Measurements from ENCODE around the gene KLK14. TPM values are rescaled to one million over a fixed set of nuclear protein-coding genes. Genes with fewer than 3 reads are reported as not detected.

Gene KLK14
- total RNA-seq, 1 experiment from 2014 or later, result 0.76 TPM

DNA sequence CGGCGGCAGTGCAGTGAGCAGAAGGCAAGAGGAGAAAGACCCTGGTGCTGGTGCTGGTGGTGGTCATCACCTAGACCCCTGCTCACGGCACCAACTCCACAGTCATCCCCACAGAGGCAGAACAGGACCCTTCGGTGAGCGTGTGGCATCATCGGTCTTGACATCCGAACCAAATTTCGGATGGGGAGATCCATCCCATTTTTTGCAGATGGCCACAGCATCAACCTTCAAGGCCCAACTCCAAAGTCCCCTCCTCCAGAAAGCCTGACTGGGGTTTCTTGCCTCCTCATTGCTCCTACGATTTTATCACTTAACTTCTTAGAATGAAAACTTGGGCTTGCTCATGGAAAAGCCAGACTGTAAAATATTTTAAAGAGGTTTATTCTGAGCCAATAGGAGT lies 39.2 kb downstream of the KLK14 start:
- Histone ChIP-seq H3K27ac (ENCODE audit: low read depth, low read length) (no peak overlapping the region), H3K27me3 (ENCODE audit: insufficient read depth, low read length) (no peaks in the 10 kb centered on the region), H3K4me3 (replicated peaks in 1 of 2; ENCODE audit: low read depth in 1 of 2, low read length in 2 of 2) (no peak overlapping the region), H3K4me2 (ENCODE audit: low read length) (no peak overlapping the region), H3K9ac (ENCODE audit: low read length) (no peak overlapping the region), H3K79me2 (ENCODE audit: insufficient read depth, low read length) (no peaks in the 10 kb centered on the region), H3K36me3 (ENCODE audit: control insufficient read depth in 1 of 2, insufficient read depth in 2 of 2, low read length in 2 of 2) (no peaks in the 10 kb centered on the region), H4K20me1 (ENCODE audit: insufficient read depth) (no peaks in the 10 kb centered on the region), H2AFZ (ENCODE audit: low read depth, low read length, poor library complexity, severe bottlenecking) (no peak overlapping the region), H3K9me2 (ENCODE audit: insufficient read depth) (no peaks in the 10 kb centered on the region), H3K4me1 (ENCODE audit: control insufficient read depth in 1 of 2, insufficient read depth in 2 of 2, low read length in 2 of 2) (no peaks in the 10 kb centered on the region), H3K9me3 (ENCODE audit: control insufficient read depth in 1 of 2, insufficient read depth in 1 of 2, low read depth in 1 of 2, low read length in 2 of 2) (no peaks in the 10 kb centered on the region)
- ChIA-PET RAD21 (ENCODE audit: low non-redundant PET in 1 of 2, low total read pairs in 2 of 2, uncharacterized antibody in 2 of 2, unreplicated experiment in 2 of 2) (no interaction called here), CTCF (interaction anchor here (0.7 kb wide), 1 partner anchor 25 kb away, joined by 3 read pairs; no protein-coding TSS in a partner anchor), POLR2A (no interaction called here)
- intact Hi-C loops (cut with micrococcal nuclease), result no loop called here
- no peak for ATAC-seq
- DNase-seq (ENCODE audit: low read depth, low spot score), result no peak
- no TSS peak for BruUV-seq (replicated peaks)
- TF ChIP-seq, protein P1, sequence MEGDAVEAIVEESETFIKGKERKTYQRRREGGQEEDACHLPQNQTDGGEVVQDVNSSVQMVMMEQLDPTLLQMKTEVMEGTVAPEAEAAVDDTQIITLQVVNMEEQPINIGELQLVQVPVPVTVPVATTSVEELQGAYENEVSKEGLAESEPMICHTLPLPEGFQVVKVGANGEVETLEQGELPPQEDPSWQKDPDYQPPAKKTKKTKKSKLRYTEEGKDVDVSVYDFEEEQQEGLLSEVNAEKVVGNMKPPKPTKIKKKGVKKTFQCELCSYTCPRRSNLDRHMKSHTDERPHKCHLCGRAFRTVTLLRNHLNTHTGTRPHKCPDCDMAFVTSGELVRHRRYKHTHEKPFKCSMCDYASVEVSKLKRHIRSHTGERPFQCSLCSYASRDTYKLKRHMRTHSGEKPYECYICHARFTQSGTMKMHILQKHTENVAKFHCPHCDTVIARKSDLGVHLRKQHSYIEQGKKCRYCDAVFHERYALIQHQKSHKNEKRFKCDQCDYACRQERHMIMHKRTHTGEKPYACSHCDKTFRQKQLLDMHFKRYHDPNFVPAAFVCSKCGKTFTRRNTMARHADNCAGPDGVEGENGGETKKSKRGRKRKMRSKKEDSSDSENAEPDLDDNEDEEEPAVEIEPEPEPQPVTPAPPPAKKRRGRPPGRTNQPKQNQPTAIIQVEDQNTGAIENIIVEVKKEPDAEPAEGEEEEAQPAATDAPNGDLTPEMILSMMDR (IDR thresholded peaks at IDR 0.05 in 2 of 3, conservative IDR thresholded peaks at IDR 0.05 in 1 of 3; ENCODE audit: borderline replicate concordance in 1 of 3, insufficient read depth in 1 of 3, low read depth in 2 of 3, low read length in 2 of 3), result no peak
- no peak for TF ChIP-seq ELF1 (IDR thresholded peaks at IDR 0.05; ENCODE audit: borderline replicate concordance, low read depth)
- TF ChIP-seq CBX3 (IDR thresholded peaks at IDR 0.05; ENCODE audit: low read depth), result no peak
- no peak for TF ChIP-seq TCF7L2 (IDR thresholded peaks at IDR 0.05; ENCODE audit: borderline replicate concordance, extremely low read depth, insufficient read depth, insufficient read length)
- TF ChIP-seq EGR1 (IDR thresholded peaks at IDR 0.05; ENCODE audit: low read depth), result no peak
- no peak for TF ChIP-seq JUND (IDR thresholded peaks at IDR 0.05)
- no peak for TF ChIP-seq CEBPB (IDR thresholded peaks at IDR 0.05; ENCODE audit: low read depth)
- TF ChIP-seq RAD21 (IDR thresholded peaks at IDR 0.05; ENCODE audit: low read depth), result no peak
- no peak for TF ChIP-seq POLR2A (IDR thresholded peaks at IDR 0.05; ENCODE audit: borderline replicate concordance, extremely low read depth, insufficient read depth, insufficient read length)
- no peak for TF ChIP-seq ZNF274 (IDR thresholded peaks at IDR 0.05; ENCODE audit: low read depth, low read length)
- TF ChIP-seq FOSL1 (IDR thresholded peaks at IDR 0.05; ENCODE audit: low read depth), result no peak
- TF ChIP-seq, protein P2, sequence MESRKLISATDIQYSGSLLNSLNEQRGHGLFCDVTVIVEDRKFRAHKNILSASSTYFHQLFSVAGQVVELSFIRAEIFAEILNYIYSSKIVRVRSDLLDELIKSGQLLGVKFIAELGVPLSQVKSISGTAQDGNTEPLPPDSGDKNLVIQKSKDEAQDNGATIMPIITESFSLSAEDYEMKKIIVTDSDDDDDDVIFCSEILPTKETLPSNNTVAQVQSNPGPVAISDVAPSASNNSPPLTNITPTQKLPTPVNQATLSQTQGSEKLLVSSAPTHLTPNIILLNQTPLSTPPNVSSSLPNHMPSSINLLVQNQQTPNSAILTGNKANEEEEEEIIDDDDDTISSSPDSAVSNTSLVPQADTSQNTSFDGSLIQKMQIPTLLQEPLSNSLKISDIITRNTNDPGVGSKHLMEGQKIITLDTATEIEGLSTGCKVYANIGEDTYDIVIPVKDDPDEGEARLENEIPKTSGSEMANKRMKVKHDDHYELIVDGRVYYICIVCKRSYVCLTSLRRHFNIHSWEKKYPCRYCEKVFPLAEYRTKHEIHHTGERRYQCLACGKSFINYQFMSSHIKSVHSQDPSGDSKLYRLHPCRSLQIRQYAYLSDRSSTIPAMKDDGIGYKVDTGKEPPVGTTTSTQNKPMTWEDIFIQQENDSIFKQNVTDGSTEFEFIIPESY (IDR thresholded peaks at IDR 0.05; ENCODE audit: extremely low read depth, insufficient replicate concordance, low read length), result no peak
- TF ChIP-seq, protein P3, sequence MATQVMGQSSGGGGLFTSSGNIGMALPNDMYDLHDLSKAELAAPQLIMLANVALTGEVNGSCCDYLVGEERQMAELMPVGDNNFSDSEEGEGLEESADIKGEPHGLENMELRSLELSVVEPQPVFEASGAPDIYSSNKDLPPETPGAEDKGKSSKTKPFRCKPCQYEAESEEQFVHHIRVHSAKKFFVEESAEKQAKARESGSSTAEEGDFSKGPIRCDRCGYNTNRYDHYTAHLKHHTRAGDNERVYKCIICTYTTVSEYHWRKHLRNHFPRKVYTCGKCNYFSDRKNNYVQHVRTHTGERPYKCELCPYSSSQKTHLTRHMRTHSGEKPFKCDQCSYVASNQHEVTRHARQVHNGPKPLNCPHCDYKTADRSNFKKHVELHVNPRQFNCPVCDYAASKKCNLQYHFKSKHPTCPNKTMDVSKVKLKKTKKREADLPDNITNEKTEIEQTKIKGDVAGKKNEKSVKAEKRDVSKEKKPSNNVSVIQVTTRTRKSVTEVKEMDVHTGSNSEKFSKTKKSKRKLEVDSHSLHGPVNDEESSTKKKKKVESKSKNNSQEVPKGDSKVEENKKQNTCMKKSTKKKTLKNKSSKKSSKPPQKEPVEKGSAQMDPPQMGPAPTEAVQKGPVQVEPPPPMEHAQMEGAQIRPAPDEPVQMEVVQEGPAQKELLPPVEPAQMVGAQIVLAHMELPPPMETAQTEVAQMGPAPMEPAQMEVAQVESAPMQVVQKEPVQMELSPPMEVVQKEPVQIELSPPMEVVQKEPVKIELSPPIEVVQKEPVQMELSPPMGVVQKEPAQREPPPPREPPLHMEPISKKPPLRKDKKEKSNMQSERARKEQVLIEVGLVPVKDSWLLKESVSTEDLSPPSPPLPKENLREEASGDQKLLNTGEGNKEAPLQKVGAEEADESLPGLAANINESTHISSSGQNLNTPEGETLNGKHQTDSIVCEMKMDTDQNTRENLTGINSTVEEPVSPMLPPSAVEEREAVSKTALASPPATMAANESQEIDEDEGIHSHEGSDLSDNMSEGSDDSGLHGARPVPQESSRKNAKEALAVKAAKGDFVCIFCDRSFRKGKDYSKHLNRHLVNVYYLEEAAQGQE (IDR thresholded peaks at IDR 0.05; ENCODE audit: low read depth), result no peak
- no peak for TF ChIP-seq SIN3A (IDR thresholded peaks at IDR 0.05; ENCODE audit: low read depth)
- TF ChIP-seq POLR2AphosphoS5 (IDR thresholded peaks at IDR 0.05; ENCODE audit: low read depth, low read length), result no peak
- no peak for TF ChIP-seq SRF (IDR thresholded peaks at IDR 0.05; ENCODE audit: low read depth)
- no peak for TF ChIP-seq EZH2phosphoT487 (IDR thresholded peaks at IDR 0.05; ENCODE audit: borderline replicate concordance)
- TF ChIP-seq YY1 (IDR thresholded peaks at IDR 0.05; ENCODE audit: extremely low read depth, insufficient replicate concordance, low read depth, low read length), result no peak
- TF ChIP-seq, protein P4, sequence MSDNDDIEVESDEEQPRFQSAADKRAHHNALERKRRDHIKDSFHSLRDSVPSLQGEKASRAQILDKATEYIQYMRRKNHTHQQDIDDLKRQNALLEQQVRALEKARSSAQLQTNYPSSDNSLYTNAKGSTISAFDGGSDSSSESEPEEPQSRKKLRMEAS (IDR thresholded peaks at IDR 0.05), result no peak
- TF ChIP-seq EZH2 (IDR thresholded peaks at IDR 0.05), result no peak

Data from HCT116 (cell line).